HEK293 (cell line): ENCODE measurements around the gene CDK11B.

Experiments
- CTCF ChIP-seq: fragments of 450-650 bp; formaldehyde crosslinking; IDR thresholded peaks from 2 replicates; pipeline ENCODE4 v1.5.1; 2016; ENCODE audit warnings: missing biosample characterization, missing genetic modification characterization
- KLF8 ChIP-seq: fragments of 450-650 bp; formaldehyde crosslinking; IDR thresholded peaks from 2 replicates; pipeline ENCODE4 v1.5.1; 2016; ENCODE audit warnings: missing biosample characterization, missing genetic modification characterization
- YY1 ChIP-seq: fragments of 450-650 bp; formaldehyde crosslinking; IDR thresholded peaks from 2 replicates; pipeline ENCODE4 v1.5.1; 2018; ENCODE audit warnings: missing biosample characterization, missing genetic modification characterization
- ZBTB11 ChIP-seq: fragments of 450-650 bp; formaldehyde crosslinking; conservative IDR thresholded peaks from 2 replicates; pipeline ENCODE4 v1.5.1; 2016; ENCODE audit warnings: low read depth, missing biosample characterization, missing genetic modification characterization
- ZNF138 ChIP-seq: fragments of 450-650 bp; formaldehyde crosslinking; IDR thresholded peaks from 2 replicates; pipeline ENCODE4 v1.5.1; 2016; ENCODE audit warnings: missing biosample characterization, missing genetic modification characterization, borderline replicate concordance
- ZNF174 ChIP-seq: fragments of 450-650 bp; formaldehyde crosslinking; IDR thresholded peaks from 2 replicates; pipeline ENCODE4 v1.5.0; 2017; ENCODE audit warnings: missing biosample characterization, mild to moderate bottlenecking, missing genetic modification characterization
- ZNF341 ChIP-seq: fragments of 450-650 bp; formaldehyde crosslinking; IDR thresholded peaks from 2 replicates; pipeline ENCODE4; 2016; ENCODE audit warnings: low read depth, missing biosample characterization, missing genetic modification characterization
- ZNF670 ChIP-seq: fragments of 450-650 bp; formaldehyde crosslinking; IDR thresholded peaks from 2 replicates; pipeline ENCODE4 v1.5.1; 2016; ENCODE audit warnings: missing biosample characterization, missing genetic modification characterization, low read depth
- ZXDB ChIP-seq: fragments of 450-650 bp; formaldehyde crosslinking; IDR thresholded peaks from 2 replicates; pipeline ENCODE4 v1.5.1; 2016; ENCODE audit warnings: missing biosample characterization, missing genetic modification characterization
- TF ChIP-seq, protein P1 (sequence below): fragments of 450-650 bp; formaldehyde crosslinking; IDR thresholded peaks from 2 replicates; pipeline ENCODE4 v1.5.1; 2016; ENCODE audit warnings: missing biosample characterization, missing genetic modification characterization

DNA sequence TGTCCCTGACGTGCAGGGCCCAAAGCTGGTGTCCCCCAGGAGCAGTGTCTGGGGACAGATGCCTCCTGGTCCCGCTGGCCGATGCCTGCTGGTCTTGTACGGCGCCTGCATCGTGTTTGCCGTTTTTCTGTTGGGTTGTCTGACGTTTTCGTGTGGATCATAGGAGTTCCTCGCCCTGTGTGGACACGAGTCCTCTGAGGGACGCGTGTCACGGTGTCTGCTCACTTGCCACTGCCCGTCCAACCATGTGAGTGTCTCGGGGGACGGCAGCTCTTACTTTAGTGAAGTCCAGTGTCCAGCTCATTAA lies 36.1 kb downstream of the CDK11B start:
- no peak for TF ChIP-seq KLF8 (tag by site-specific recombination)
- no peak for TF ChIP-seq ZNF138 (tag by site-specific recombination)
- TF ChIP-seq ZXDB: no peak
- no peak for TF ChIP-seq CTCF (tag by site-specific recombination)
- no peak for TF ChIP-seq ZNF670
- TF ChIP-seq, protein P1, sequence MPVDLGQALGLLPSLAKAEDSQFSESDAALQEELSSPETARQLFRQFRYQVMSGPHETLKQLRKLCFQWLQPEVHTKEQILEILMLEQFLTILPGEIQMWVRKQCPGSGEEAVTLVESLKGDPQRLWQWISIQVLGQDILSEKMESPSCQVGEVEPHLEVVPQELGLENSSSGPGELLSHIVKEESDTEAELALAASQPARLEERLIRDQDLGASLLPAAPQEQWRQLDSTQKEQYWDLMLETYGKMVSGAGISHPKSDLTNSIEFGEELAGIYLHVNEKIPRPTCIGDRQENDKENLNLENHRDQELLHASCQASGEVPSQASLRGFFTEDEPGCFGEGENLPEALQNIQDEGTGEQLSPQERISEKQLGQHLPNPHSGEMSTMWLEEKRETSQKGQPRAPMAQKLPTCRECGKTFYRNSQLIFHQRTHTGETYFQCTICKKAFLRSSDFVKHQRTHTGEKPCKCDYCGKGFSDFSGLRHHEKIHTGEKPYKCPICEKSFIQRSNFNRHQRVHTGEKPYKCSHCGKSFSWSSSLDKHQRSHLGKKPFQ (tag by site-specific recombination): no peak
- no peak for TF ChIP-seq ZNF341 (tag by site-specific recombination)
- no peak for TF ChIP-seq ZBTB11
- no peak for TF ChIP-seq ZNF174
- TF ChIP-seq YY1 (tag by site-specific recombination): no peak
